Stimulated activated CD8-positive, alpha-beta memory T cell treated with anti-CD3 and anti-CD28 coated beads, Interleukin-12 subunit alpha, Interleukin-12 subunit beta, amount 100 ng/mL, for 4 hours (primary cell): ENCODE results near the gene C12orf54.
"Not testable (repeated sequence)": the region's sequence is repeated elsewhere in the genome, so short reads cannot be mapped to it uniquely, and the experiment has no call there.

Experiments
- DNase-seq: peaks from one replicate; pipeline ENCODE4 v3.0.0-alpha.2; 2020; ENCODE audit warnings: low read depth

C12orf54 gene

GRCh38 chr12:48482198-48482597, at the start of gene C12orf54:
Gene C12orf54, plus strand, starts transcription at chr12:48482498. Its CDS starts 799 bp downstream, at chr12:48483297.
- DNase-seq = no peak

- not testable (repeated sequence) for DNase-seq
Measured at GRCh38 chr12:48434016-48434415, 48.3 kb upstream of the C12orf54 start.

DNA sequence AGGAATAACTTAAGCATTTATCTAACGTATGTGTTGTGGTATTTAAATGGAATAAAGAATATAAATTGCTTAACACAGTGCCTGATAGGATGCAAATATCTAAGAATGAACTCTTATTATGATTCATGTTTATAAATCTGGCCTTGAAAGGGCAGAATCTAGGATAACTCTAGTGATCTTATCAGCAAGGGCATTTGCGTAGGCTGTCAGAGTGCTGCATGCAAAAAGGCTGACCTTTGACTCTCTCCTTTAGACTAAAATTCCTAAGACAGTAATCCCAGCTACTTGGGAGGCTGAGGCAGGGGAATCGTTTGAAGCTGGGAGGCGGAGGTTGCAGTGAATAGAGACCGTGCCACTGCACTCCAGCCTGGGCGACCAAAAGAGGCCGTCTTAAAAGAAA, 41.2 kb upstream of the C12orf54 start:
- DNase-seq = no peak

GRCh38 chr12:48442179-48442847, 40.0 kb upstream of the C12orf54 start:
- DNase-seq = no peak

DNA sequence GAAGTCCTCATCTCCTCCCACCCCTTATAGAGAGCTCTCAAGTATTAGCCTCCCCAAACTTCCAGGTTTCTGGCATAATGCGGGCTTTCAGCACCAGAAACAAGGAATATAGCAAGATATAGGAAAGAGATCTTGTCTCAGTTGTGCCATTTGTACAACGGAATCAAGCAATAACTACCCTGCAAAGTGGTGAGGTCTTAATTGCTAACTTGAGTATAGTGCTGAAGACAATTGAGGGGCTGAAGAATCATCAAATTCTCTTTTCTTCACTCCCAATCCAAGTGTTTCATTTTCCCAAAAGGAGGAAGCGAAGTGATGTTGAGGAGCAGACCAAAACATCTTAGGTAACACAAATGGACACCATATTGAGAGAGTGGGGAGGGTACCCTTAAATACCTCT, 36.8 kb upstream of the C12orf54 start:
- DNase-seq = no peak

DNA sequence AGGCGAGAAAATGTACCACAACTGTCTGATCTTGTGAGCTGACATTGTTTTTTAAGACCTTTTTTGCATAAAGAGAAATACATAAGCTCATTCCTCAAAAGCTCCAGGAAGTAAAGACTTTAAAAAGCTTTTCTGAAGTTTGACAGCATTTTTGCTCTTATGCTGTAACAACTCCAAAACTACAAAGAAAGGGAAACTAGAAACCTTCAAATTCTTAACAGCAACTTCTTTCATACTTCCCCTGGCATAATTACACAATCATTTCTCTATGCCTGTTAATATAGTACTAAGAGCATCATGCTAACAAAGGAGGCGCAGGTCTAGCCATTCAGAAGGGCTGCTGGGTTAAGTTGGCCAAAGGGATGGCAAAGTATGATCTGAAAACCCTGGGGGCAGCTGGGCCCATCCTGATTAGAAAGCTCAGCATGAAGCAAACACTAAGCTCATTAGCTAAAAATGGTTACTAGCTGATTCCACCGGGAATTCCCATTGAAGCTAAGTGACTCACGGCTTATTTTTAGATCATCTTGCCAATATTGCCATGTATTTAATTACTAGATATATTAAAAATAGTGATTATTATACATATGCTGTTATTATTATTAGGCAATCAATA, 36.0 kb upstream of the C12orf54 start:
- no peak for DNase-seq

DNA sequence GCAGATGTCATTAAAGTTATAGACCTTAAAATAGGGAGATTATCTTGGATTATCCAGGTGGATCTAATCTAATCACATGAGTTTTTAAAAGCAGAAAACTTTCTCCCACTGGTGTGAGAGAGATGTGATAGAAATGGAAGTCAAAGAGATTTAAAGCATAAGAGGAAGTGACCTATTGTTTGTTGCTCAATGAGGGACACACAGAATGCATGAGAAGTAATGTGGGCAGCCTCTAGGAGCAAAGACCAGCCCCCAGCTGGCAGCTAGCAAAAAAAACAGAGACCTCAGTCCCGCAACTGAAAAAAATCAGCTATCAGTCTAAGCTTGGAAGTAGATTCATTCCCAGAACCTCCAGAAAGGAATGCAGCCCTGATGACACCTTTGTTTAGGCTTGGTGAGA, 34.5 kb upstream of the C12orf54 start:
- DNase-seq = no peak

DNA sequence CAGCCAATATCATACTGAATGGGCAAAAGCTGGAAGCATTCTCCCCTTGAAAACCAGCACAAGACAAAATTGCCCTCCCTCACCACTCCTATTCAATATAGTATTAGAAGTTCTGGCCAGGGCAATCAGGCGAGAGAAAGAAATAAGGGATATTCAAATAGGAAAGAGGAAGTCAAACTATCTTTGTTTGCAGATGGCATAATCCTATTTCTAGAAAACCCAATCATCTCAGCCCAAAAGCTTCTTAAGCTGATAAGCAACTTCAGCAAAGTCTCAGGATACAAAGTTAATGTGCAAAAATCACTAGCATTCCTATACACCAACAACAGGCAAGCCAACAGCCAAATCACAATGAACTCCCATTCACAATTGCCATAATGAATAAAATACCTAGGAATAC, 30.9 kb upstream of the C12orf54 start:
- no peak for DNase-seq

DNA sequence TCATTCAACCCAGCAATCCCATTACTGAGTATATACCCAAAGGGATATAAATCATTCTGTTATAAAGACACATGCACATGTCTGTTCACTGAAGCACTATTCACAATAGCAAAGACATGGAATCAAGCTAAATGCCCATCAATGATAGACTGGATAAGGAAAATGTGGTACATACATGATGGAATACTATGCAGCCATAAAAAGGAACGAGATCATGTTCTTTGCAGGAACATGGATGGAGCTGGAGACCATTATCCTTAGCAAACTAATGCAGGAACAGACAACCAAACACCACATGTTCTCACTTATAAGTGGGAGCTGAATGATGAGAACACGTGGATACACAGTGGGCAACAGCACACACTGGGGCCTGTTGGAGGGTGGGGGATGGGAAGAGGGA, 29.3 kb upstream of the C12orf54 start:
- DNase-seq = not testable (repeated sequence)

GRCh38 chr12:48454667-48455066, 27.6 kb upstream of the C12orf54 start:
- DNase-seq = no peak

- DNase-seq = no peak
Measured at GRCh38 chr12:48455116-48455515, 27.2 kb upstream of the C12orf54 start.

- DNase-seq = no peak
Measured at GRCh38 chr12:48459259-48459658, 23.0 kb upstream of the C12orf54 start.

GRCh38 chr12:48469027-48469426, 13.3 kb upstream of the C12orf54 start:
- DNase-seq = not testable (repeated sequence)

GRCh38 chr12:48472259-48472658, 10.0 kb upstream of the C12orf54 start, which contains the start of gene ANP32D:
Gene ANP32D, plus strand, starts transcription at chr12:48472559. Its CDS starts 106 bp downstream, at chr12:48472665.
- no peak for DNase-seq

- no peak for DNase-seq
Measured at GRCh38 chr12:48473061-48473460, 9.2 kb upstream of the C12orf54 start.

- not testable (repeated sequence) for DNase-seq
Measured at GRCh38 chr12:48474497-48474896, 7.8 kb upstream of the C12orf54 start.

DNA sequence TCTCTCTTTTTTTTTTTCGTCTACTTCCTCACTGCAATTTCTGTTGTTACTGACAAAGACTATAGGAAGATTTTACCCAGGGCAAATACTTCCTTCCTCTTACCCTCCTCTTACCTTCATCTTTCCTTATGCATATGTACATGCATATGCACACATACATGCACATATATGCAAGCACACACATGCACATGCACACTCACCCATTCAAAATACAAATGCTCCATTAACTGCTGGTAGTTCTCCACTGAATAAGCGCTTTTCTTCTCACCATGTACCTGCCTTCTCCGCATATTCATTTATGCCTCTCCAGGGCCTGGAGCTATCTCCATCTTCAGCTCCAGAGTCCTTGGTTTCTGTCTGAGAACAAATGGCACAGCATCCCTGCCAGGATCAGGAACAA, 632 bp downstream of the C12orf54 start:
- DNase-seq = no peak

- DNase-seq = no peak
Measured at GRCh38 chr12:48486261-48486660, 4.0 kb downstream of the C12orf54 start.

DNA sequence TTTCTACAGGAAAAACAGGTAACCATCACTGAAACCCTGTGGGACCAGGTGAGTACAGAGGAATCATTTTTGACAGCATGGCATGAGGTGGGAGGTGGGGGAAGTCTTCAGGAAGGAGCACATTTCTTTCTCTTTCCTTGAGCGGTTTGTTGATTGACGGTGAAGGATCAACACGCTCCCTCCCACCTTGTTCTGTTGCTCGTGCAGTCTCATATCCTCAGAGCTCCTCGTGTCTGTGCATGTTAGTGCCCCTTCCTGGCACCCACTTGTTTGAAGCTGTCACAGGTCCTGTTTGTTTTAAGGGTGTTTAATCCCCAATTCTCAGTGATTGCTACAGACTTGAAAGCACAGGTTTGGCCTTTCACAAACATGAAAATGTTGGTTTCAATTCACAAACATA, 4.4 kb downstream of the C12orf54 start:
- DNase-seq = no peak

DNA sequence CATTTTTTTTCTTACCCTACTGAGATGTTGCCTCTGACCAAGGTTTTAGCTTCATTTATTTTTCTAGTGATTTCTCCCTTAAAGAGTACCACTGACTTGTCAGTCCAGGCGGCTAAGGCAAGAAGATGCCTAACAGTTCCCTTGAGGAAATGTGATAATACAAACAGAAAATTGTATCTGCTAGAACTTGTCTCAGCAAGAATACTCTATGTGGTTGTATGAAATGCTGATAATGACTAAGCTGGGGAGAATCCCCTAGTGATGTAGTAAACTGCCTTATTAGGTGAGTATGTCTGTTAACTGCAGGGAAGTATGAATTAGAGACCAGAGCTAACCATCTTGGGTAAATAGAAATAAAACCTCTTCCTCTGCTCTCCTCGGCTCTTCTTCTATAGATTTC, 6.7 kb downstream of the C12orf54 start:
- DNase-seq = no peak

GRCh38 chr12:48489456-48489855, 7.2 kb downstream of the C12orf54 start:
- not testable (repeated sequence) for DNase-seq

- DNase-seq = not testable (repeated sequence)
Measured at GRCh38 chr12:48500281-48500680, 18.0 kb downstream of the C12orf54 start.

DNA sequence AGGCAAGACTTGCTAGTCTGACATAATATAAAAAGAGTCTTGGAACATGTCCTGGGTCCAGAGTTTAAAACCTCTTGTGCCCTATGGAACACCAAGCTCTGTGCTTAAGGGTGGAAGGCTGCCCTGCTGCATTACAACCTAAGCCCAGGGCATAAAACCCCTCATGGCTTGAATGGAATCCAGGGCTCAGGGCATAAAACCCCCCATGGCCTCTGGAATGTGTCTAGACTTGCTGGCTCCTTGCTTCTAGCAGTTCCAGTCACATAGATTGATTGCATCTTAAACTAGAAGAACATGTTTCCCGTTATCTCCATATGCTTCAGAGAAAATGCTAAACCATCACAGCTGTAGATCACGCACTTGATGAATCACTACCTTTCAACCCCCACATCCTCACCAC, 24.5 kb downstream of the C12orf54 start:
- not testable (repeated sequence) for DNase-seq

DNA sequence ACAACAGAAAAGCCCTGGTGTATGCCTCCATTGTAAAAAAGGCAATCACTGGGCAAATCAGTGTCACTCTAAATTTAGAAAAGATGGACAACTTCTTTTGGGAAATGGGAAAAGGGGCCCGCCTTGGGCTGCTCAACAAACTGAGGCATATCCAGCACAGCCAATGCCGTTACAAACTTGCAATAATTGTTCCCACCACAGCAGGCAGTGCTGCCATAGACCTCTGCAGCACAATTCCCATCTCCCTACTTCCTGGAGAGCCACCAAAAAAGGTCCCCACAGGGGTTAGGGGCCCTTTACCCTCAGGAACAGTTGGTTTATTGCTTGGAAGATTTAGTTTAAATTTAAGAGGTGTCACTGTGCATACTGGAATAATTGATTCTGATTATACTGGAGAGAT, 26.7 kb downstream of the C12orf54 start:
- DNase-seq = no peak
